Skeletal muscle cell (primary cell): Measurements from ENCODE around the gene CSNK1G1.
A peak's percentile ranks its signal among the peaks of the same experiment; 100 is the strongest.
"Not testable (repeated sequence)": the region's sequence is repeated elsewhere in the genome, so short reads cannot be mapped to it uniquely, and the experiment has no call there.

ENCODE experiments used
- DNase-seq: peaks from one replicate; pipeline ENCODE4 v3.0.0-alpha.2; 2010; ENCODE audit warnings: low read depth
- H3K4me3 ChIP-seq: 2 replicates; pipeline ENCODE4 v1.5.1; 2011; ENCODE audit warnings: low read depth, mild to moderate bottlenecking, control low read depth, low read length, moderate library complexity

Gene CSNK1G1

DNA sequence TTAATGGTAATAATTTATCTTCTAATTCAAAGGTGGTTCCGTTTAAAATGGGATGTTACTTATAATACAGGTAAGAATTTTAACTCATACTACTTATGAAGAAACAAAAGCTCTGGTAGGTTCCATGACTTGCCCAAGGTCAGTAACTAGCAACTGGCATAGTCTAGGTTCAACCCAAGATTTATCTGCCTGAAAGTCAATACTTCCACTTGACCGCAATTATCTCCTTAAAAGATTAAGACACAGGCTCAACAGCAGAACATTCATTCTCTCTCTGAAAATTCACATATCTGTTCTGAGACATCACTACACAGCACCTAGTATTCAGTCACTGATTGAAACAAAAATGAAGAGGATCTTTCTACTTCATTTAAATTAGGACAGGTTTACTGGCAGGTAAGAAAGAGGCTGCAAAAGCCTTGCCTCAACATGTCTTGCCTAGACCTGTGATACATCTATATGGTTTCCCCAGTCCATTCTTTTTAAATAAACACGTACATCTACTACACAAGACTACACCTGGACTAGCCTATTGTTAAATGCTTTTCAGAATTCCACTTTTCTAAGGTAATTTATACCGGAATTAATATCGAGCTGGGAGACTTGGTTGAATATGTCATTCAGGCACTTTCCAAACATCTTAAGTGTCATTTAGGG is 1.2 kb downstream of the CSNK1G1 start:
- H3K4me3 ChIP-seq: peak overlapping the region; percentile 69
- DNase-seq: no peak

DNA sequence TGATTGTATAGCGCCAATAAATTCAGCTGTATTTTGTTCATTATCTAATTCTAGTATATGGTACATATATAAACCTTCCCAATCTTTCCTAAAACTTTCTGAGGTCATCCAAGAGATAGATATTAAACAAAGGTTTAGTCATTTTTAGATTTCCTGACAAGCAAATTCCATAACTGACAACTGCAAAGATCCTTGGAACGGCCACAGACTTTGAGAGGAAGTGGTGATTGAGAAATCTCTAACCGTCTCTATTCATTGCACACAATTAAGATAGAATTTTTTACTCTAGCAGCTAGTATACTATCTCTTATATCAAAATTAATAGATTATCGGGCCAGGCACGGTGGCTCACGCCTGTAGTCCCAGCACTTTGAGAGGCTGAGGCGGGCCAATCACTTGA is 4.7 kb downstream of the CSNK1G1 start:
- no peak for DNase-seq
- H3K4me3 ChIP-seq: no peak overlapping the region

DNA sequence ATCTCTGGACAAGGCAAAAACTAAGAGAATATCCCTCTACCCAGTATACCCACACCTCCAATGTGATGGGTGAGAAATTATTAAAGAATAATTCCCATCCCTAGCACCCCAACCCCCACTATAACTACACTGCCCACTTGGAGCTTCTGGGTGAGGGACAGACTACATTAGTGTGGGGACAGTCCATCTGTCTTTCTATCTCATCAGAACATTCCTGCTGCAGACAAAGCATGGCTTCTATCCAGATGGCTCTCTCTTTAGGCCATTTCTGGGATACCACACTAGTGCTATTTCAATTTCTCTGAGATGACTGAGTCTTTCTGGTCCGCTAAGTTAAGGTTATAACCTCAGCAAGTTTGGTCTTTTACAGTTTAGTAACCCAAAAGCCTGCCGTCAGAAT is 6.6 kb downstream of the CSNK1G1 start:
- DNase-seq: no peak
- no peak overlapping the region for H3K4me3 ChIP-seq

DNA sequence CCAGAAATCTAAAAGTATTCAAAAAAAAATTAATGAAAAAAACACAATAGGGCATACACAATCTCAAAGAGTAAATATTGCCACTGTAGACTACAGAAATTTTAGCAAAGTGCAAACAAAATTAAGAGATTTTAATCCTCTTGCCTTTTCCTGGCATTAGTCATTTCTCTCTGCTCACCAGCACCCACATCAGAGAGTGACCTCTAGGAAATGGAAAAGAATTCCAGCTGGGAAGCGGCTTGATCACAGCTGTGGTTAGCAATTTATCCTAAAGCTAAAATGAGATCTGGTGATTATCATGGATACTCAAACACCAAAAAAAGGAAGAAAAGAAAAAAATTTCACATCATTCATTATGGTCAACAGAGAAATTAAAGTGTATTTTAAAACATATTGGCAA is 7.5 kb downstream of the CSNK1G1 start:
- no peak for DNase-seq
- no peak overlapping the region for H3K4me3 ChIP-seq

DNA sequence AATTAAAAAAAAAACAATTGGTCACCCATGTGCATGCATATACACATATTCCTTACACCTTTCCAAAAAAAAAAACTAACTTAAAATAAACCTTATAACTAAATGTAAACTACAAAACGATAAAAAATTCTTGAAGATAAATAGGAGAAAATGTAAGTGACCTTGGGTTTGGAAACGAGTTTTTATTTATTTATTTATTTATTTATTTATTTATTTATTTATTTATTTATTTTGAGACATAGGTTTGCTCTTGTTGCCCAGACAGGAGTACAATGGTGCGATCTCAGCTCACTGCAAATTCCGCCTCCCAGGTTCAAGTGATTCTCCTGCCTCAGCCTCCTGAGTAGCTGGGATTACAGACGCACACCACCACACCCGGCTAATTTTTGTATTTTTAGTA is 9.7 kb downstream of the CSNK1G1 start:
- not testable (repeated sequence) for DNase-seq, H3K4me3 ChIP-seq

DNA sequence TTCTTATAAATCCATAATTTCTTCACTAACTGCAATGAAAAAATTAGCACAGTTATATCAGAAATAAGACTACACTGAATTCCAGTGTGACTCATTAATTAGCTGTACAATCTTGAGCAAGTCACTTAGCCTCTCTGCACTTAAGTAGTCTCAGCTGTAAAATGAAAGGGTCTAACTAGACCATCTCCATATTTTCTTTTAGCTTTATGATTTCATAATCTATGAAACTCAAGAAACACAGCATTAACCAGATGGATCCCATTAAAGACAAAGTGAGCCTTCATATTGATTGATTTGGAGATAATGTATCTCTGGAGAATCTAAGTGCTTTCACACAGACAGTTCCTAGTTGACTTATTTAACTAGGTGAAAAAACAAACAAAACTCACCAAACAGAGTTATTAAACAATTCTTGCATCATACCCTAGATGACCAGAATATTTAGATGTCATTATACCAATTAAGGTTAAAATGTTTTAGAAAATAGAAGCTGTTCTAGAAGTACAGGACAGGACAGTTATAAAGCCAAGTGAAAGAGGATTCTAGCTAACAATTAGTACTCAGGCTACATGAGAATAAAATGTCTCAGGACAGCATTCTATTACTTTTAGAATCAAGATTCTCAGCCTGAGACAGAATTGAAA is 11.2 kb downstream of the CSNK1G1 start:
- H3K4me3 ChIP-seq: no peak overlapping the region
- no peak for DNase-seq

DNA sequence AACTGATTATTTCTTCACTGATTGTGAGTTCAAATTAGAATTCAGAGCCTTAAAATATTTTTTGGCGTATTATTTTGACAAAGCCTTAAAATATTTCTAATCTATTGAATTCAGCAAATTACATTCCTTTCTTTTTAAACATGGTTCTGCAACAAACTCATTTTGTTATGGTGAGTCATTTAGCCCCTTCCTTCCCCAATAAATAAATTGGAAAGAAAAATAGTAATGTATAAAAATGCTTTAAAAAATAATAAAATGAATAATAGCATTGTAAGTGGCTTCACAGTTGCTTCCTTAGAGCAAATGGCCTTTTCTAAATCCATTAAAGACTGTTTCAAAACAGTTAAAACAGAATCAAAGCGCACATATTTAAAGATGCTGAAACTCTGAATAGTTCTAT is 12.1 kb downstream of the CSNK1G1 start:
- DNase-seq: no peak
- H3K4me3 ChIP-seq: no peak overlapping the region

DNA sequence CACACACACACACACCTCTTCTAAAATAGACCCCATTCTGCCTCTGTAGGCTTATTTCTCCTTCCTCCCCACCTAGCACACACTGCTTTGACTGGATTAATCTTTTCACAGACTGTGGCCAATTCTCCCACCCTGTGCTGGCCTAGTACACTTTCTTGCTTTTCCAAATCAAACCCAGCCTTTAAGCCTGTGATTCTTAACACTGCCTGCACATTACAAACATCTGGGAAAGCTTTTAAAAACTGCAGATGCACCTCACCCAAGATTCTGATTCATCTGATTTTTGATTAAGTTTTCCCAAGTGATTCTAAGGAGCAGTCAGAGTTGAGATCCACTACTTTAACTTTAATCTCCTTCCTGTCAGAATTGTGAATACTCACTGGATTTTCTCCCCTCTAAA is 12.8 kb downstream of the CSNK1G1 start:
- DNase-seq: no peak
- H3K4me3 ChIP-seq: no peak overlapping the region

DNA sequence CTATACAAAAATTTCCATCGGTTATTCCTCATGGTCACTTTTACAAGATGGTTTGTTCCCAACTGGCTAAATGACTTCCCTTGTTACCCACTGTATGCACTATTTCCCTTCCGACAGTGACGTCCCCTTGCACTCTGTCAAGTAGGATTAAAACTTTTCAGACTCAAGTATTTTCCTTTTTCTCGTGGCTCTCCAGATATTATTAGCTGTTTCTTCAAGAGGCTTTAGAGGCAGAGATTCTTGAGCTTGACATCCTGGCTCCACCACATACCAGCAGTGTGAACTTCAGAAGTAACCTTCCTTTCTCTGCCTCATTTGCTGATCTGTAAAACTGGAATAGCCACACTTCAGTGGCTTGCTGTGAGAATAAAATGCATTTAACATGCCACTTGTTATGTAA is 14.0 kb downstream of the CSNK1G1 start:
- DNase-seq: no peak
- no peak overlapping the region for H3K4me3 ChIP-seq

DNA sequence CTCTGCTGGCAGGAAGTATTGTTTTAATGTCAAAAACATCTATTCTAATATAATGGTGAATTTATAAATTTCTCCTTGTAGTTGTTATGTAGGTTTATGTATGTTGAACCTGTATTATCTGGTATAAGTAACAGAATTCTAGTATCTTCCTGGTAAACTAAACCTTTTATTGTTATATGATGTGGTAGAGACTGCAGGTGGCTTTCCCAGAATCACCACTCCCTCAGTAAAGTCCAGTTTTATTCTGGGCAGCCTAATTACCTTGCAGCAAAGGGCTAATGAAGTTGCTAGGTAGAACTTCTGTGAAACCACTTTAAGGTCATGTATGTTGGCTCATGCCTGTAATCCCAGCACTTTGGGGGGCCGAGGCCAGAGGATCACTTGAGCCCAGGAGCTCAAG is 15.6 kb downstream of the CSNK1G1 start:
- DNase-seq: no peak
- no peak overlapping the region for H3K4me3 ChIP-seq

DNA sequence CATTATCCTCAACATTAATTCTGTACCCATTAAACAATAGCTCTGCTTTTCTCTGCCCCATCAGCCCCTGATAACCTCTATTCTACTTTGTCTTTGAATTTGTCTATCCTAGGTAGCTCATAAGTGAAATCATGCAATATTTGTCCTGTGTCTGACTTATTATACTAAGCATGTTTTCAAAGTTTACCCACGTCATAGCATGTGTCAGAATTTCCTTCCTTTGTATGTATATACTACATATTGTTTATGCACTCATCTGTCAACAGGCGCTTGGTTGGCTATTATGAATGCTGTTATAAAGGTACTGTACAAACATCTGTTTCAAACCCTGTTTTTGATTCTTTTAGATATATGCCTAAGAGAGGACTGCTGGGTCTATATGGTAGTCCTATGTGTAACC is 18.2 kb downstream of the CSNK1G1 start:
- H3K4me3 ChIP-seq: no peak overlapping the region
- DNase-seq: no peak

DNA sequence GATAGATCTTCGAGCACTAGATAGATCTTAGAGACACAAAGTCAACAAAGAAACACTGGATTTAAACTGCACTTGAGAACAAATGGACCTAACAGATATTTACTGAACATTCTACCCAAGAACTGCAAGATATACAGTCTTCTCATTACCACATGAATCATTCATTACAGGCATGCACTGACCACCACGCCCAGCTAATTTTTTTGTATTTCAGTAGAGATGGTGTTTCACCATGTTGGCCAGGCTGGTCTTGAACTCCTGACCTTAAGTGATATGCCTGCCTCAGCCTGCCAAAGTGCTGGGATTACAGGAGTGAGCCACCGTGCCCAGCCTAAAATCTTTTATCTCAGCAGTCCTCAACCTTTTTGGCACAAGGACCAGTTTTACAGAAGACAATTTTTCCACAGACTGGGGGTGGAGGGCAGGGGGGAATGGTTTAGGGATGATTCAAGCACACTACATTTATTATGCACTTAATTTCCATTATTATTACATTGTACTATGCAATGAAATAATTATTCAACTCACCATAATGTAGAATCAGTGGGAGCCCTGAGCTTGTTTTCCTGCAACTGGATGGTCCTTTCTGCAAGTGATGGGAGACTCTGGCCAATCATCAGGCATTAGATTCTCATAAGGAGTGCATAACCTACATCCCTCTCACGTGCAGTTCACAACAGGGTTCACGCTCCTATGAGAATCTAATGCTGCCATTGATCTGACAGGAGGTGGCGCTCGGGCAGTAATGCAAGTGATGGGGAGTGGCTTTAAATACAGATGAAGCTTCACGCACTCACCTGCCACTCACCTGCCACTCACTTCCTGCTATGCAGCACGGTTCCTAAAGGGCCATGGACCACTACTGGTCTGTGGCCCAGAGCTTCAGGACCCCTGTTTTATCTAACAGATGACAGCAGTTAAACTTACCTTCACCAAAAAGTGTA is 21.7 kb downstream of the CSNK1G1 start:
- no peak for DNase-seq
- no peak overlapping the region for H3K4me3 ChIP-seq

DNA sequence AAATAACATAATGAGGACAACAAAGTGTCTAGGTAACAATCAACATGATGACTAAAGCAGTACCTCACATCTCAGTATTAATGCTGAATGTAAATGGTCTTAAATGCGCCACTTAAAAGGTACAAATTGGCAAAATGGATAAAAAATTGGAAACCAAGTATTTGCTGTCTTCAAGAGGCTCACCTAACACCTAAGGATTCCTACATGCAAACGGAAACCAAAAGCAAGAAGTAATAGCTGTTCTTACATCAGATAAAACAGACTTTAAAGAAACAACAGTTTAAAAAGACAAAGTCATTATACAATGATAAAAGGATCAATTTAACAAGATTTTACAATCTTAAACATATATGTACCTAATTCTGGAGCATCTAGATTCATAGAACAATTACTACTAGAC is 22.5 kb downstream of the CSNK1G1 start:
- H3K4me3 ChIP-seq: no peak overlapping the region
- no peak for DNase-seq

DNA sequence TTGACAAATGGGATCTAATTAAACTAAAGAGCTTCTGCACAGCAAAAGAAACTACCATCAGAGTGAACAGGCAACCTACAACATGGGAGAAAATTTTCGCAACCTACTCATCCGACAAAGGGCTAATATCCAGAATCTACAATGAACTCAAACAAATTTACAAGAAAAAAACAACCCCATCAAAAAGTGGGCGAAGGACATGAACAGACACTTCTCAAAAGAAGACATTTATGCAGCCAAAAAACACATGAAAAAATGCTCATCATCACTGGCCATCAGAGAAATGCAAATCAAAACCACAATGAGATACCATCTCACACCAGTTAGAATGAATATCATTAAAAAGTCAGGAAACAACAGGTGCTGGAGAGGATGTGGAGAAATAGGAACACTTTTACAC is 24.3 kb downstream of the CSNK1G1 start:
- not testable (repeated sequence) for DNase-seq, H3K4me3 ChIP-seq

DNA sequence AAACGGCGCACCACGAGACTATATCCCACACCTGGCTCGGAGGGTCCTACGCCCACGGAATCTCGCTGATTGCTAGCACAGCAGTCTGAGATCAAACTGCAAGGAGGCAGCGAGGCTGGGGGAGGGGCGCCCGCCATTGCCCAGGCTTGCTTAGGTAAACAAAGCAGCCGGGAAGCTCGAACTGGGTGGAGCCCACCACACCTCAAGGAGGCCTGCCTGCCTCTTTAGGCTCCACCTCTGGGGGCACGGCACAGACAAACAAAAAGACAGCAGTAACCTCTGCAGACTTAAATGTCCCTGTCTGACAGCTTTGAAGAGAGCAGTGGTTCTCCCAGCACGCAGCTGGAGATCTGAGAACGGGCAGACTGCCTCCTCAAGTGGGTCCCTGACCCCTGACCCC is 29.0 kb downstream of the CSNK1G1 start:
- H3K4me3 ChIP-seq, DNase-seq: not testable (repeated sequence)

DNA sequence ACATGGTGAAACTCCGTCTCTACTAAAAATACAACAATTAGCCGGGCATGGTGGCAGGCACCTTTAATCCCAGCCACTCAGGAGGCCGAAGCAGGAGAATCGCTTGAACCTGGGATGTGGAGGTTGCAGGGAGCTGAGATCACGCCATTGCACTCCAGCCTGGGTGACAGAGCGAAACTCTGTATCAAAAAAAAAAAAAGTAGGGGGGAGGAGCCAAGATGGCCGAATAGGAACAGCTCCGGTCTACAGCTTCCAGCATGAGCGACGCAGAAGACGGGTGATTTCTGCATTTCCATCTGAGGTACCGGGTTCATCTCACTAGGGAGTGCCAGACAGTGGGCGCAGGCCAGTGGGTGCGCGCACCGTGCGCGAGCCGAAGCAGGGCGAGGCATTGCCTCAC is 29.5 kb downstream of the CSNK1G1 start:
- DNase-seq, H3K4me3 ChIP-seq: not testable (repeated sequence)

DNA sequence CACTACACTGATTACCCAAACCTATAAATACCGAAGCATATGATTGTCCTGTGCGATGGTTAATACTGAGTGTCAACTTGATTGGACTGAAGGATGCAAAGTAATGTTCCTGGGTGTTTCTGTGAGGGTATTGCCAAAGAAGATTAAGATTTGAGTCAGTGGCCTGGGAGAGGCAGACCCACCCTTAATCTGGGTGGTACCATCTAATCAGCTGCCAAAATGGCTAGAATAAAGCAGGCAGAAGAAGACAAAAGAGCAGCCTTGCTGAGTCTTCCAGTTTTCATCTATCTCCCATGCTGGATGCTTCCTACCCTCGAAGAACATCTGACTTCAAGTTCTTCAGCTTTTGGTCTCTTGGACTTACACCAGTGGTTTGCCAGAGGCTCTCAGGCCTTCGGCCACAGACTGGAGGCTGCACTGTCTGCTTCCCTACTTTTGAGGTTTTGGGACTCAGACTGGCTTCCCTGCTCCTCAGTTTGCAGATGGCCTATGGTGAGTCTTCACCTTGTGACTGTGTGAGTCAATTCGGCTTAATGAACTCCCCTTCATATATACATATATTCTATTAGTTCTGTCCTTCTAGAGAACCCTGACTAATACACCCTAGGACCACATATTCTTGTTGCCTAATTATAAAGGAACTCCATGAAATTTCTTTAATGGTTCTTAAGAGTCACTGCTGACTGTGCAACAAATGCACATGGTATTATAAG is 31.7 kb downstream of the CSNK1G1 start:
- DNase-seq: no peak

DNA sequence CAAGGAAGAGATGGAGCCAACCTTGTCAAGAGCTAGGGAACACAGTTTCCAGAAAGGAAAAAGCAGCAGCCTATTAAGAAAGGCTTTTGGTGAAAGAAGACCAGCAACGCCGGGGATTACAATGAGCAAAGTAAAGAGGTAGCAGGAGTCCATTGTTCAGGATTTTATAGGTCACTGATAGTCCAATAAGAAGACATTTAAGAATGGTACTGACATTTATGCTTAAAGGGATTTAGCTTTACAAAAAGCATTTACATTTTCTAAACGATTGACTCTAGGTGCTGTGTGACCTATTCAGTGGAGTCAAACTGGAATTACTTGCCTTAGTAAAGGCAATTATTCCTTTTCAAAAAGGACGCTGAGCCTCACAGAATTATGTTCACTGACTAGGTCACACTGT is 40.8 kb downstream of the CSNK1G1 start:
- DNase-seq: no peak
- H3K4me3 ChIP-seq: no peak overlapping the region

More for the DNA sequence above, 31.7 kb downstream of the CSNK1G1 start:
- no peak overlapping the region for H3K4me3 ChIP-seq

DNA sequence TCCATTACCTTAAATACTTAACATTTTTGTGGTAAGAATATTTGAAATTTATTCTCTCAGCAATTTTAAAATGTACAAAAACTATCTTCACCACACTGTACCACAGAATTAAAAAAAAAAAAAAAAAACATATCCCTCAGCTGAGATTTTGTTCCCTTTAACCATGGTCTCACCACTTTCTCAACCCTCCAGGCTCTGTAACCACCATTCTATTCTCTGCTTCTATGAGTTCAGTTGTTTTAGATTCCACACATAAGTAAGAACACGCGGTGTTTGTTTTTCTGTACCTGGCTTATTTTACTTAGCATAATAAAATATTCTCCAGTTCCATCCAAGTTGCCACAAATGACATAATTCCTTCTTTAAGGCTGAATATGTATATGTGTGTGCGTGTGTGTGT is 41.5 kb downstream of the CSNK1G1 start:
- no peak for DNase-seq
- no peak overlapping the region for H3K4me3 ChIP-seq

DNA sequence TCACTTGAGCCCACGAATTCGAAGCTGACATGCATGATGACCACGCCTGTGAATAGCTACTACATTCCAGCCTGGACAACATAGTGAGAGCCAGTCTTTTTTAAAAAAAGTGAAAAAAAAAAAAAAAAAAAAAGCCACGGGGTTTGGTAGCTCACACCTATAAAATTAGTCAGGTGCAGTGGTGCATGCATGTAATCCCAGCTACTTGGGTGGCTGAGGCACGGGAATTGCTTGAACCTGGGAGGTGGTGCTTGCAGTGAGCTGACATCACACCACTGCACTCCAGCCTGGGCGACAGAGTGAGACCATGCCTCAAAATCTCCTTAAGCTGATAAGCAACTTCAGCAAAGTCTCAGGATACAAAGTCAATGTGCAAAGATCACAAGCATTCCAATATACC is 44.4 kb downstream of the CSNK1G1 start:
- no peak for DNase-seq
- H3K4me3 ChIP-seq: no peak overlapping the region
